ENCODE data around the gene LPIN1. TPM values are rescaled to one million over a fixed set of nuclear protein-coding genes. Genes with fewer than 3 reads are reported as not detected.

The LPIN1 gene
- total and polyA plus RNA-seq, 2 of the 13 experiments (the other 11 are each of a cell fraction or from before 2014, with no cell fraction given), result 9.7 to 19.4 TPM

GRCh38 chr2:11853197-11853588 is 106.8 kb downstream of the LPIN1 start (continued):
- TF ChIP-seq STAT6 (CRISPR knock-in tag; IDR thresholded peaks at IDR 0.05; ENCODE audit: borderline replicate concordance), result no peak
- TF ChIP-seq ZC3H4 (CRISPR knock-in tag; IDR thresholded peaks at IDR 0.05; ENCODE audit: borderline replicate concordance), result no peak
- TF ChIP-seq FOXK2 (IDR thresholded peaks at IDR 0.05), result no peak

DNA sequence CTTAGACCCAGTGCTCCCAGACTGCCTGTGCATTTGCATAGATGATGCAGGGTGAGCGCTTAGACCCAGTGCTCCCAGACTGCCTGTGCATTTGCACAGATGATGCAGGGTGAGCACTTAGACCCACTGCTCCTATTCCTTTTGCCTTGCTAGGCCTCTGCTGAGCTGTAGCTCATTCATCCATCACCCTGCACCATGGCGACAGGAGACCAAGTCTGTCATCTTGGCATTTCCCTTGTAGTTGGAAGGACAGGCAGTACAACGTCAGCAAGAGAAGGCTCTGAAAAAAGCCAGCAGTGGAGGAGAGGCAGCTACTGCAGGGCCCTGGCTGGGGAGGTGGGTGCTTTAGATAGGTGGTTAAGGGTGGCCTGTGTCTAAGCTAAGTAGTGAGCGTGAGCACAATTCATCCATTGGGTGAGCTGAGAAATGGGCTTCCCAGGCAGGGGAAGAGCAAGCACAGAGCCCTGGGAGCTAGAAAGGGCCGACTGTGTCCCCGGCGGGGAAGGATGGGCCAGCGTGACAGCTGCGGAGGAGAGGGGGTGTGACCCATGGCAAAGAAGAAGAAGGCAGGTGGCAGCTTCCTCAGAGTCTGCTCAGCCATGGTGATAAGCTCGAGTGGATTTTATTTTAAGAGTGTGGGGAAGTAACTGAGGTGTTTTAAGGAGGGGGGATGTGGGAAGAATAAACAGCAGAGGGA is 108.8 kb downstream of the LPIN1 start:
- Histone ChIP-seq H3K36me3 (replicated peaks in 1 of 2; ENCODE audit: control insufficient read depth in 1 of 2, insufficient read depth in 2 of 2, low read length in 2 of 2) (no peaks in the 10 kb centered on the region), H3K27ac (ENCODE audit: extremely low read length, insufficient read depth, low read length) (no peak overlapping the region), H4K20me1 (ENCODE audit: insufficient read depth, low read length) (no peaks in the 10 kb centered on the region), H3K27me3 (ENCODE audit: control insufficient read depth in 1 of 2, insufficient read depth in 2 of 2, low read length in 2 of 2) (peaks cover 0 to 22% of the 10 kb centered on the region in 2 experiments; a peak in 3 of 5 replicates), H3K4me3 (replicated peaks in 1 of 3; ENCODE audit: insufficient read depth in 1 of 3, low read depth in 2 of 3, low read length in 3 of 3) (no peak overlapping the region), H3K9me3 (ENCODE audit: low read length) (peaks cover 14% of the 10 kb centered on the region), H3K4me2 (ENCODE audit: low read depth, low read length) (no peak overlapping the region), H3K79me2 (ENCODE audit: insufficient read depth, low read length) (no peaks in the 10 kb centered on the region), H3K9ac (ENCODE audit: insufficient read depth, low read depth, low read length) (no peak overlapping the region), H2AFZ (ENCODE audit: low read length) (no peak overlapping the region), H3K4me1 (ENCODE audit: insufficient read depth, low read length) (no peaks in the 10 kb centered on the region)
- no TSS peak for BruUV-seq (replicated peaks)
- FAIRE-seq (no peak), DNase-seq (ENCODE audit: low spot score) (no peak), ATAC-seq (no peak)
- TF ChIP-seq CHD4 (IDR thresholded peaks at IDR 0.05; ENCODE audit: borderline replicate concordance, low read length) (no peak), MTF2 (CRISPR knock-in tag; IDR thresholded peaks at IDR 0.05; ENCODE audit: borderline replicate concordance) (no peak), ZNF501 (CRISPR knock-in tag; IDR thresholded peaks at IDR 0.05) (no peak)
- ChIA-PET CTCF (ENCODE audit: low intra/inter-chr PET ratio, low total read pairs) (no interaction called here), POLR2A (no interaction called here)
- intact Hi-C loops (cut with micrococcal nuclease; ENCODE audit: unreplicated experiment) (no loop called here), in situ Hi-C loops (cut with HindIII; ENCODE audit: extremely low pct_ligation_motif_present, low pct_unique_long_range_greater_than_20kb) (no loop called here)
- WGBS (ENCODE audit: low lambda C conversion rate), result 28% methylated on average over 10 of the region's 10 CpGs
